HepG2 (cell line): ENCODE data around the gene OTOP2. TPM values are rescaled to one million over a fixed set of nuclear protein-coding genes. Genes with fewer than 3 reads are reported as not detected.

Experiments
- BCL3 ChIP-seq: sonication (generic); formaldehyde crosslinking; IDR thresholded peaks from 2 replicates; pipeline ENCODE4 v1.5.1; 2020; ENCODE audit warnings: mild to moderate bottlenecking, missing genetic modification reagents, moderate library complexity
- FOXP1 ChIP-seq, 2 experiments: fragments of 450-650 bp in 1 of 2; IDR thresholded peaks; 2 replicates each; pipeline ENCODE4 v1.6.1; 2017 to 2018; ENCODE audit warnings: antibody characterized with exemption in 1 of 2
- SMARCC2 ChIP-seq: fragments of 450-650 bp; IDR thresholded peaks from 2 replicates; pipeline ENCODE4 v1.6.1; 2017; ENCODE audit warnings: antibody characterized with exemption, mild to moderate bottlenecking
- SRSF4 ChIP-seq: fragments of 200-400 bp; formaldehyde crosslinking; IDR thresholded peaks from one replicate; pipeline ENCODE4 v1.6.1; 2018; ENCODE audit warnings: mild to moderate bottlenecking, low read depth, low read length, moderate library complexity; ENCODE audit not compliant: poor library complexity, severe bottlenecking
- ZNF740 ChIP-seq: sonication (generic); formaldehyde crosslinking; IDR thresholded peaks from 2 replicates; pipeline ENCODE4 v1.4.0; 2020; ENCODE audit warnings: missing genetic modification reagents
- ZSCAN31 ChIP-seq: sonication (generic); formaldehyde crosslinking; IDR thresholded peaks from 2 replicates; pipeline ENCODE4 v1.5.0; 2020; ENCODE audit warnings: low read depth, mild to moderate bottlenecking, missing genetic modification reagents
- polyA plus RNA-seq, 8 experiments: library from polyadenylated mRNA; depleted of rRNA in 3 of 8; stranded (reverse) in 7 of 8; unstranded in 1 of 8; fragments of >200 nt; fragmentation: Illumina TruSeq in 4 of 8; extraction: Trizol in 4 of 8; gene quantifications; 2 replicates each; pipeline versions ENCODE4 v1.2.1 to v1.2.3, GENCODE V29; 2011 to 2016; ENCODE audit warnings: low read depth in 4 of 8, missing spikeins in 1 of 8, mixed read lengths in 1 of 8; ENCODE audit not compliant: insufficient read depth in 1 of 8
- total RNA-seq, 5 experiments: library from RNA; depleted of rRNA; stranded (reverse); fragments of >200 nt; fragmentation: Illumina TruSeq; extraction: Trizol; gene quantifications; 2 replicates each; pipeline ENCODE4 v1.2.3, GENCODE V29; 2016; ENCODE audit warnings: low read depth in 1 of 5
- TF ChIP-seq, protein P1 (sequence below): sonication (generic); formaldehyde crosslinking; IDR thresholded peaks from 2 replicates; pipeline ENCODE4 v1.5.0; 2020; ENCODE audit warnings: missing genetic modification reagents, mild to moderate bottlenecking, borderline replicate concordance

The OTOP2 gene
- total and polyA plus RNA-seq, 2 of the 13 experiments (the other 11 are each of a cell fraction or from before 2014, with no cell fraction given): not detected

DNA sequence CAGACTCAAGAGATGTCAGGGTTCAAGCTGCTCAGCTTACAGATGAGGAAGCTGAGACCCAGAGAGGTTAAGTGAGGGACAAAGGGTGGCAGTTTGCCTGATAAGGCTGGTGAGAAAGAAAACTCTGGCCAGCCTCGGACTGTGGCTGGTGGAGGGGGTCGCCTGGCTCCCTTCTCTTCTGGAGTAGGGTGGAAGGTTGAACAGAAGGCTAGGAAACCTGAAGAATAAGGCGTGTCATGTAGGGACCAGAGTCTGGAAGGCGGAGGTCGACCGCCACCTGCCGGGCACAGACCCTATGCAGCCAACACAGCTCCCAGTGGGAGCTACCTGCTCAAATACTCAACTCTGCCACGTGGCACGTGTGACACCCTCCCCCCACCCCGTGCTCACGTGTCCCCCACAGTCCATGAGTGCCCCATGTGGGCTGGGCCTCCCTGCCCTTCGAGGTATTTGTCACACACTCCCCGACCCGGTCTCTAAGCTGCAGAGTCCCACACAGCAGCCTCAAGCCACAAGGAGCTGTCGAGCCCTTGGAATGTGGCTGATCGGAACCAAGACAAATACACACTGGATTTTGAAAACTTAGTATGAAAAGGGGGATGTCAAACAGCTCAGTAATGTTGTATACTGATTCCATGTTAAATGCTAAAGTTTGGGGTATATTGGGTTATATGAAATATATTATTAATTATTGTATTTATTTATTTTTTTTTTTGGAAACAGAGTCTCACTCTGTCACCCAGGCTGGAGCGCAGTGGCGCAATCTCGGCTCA is 36.7 kb downstream of the OTOP2 start (continued):
- TF ChIP-seq ZNF740 (CRISPR knock-in tag) (peak; percentile 73; the same call in 1 of the 2 replicates), FOXP1 (IDR thresholded peaks at IDR 0.05) (no peak), FOXP1 (CRISPR knock-in tag; IDR thresholded peaks at IDR 0.05) (no peak; the same call in 1 of the 2 replicates), BCL3 (no peak), SRSF4 (no peak), ZSCAN31 (no peak), SMARCC2 (no peak)
- TF ChIP-seq, protein P1, sequence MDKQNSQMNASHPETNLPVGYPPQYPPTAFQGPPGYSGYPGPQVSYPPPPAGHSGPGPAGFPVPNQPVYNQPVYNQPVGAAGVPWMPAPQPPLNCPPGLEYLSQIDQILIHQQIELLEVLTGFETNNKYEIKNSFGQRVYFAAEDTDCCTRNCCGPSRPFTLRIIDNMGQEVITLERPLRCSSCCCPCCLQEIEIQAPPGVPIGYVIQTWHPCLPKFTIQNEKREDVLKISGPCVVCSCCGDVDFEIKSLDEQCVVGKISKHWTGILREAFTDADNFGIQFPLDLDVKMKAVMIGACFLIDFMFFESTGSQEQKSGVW (CRISPR knock-in tag): no peak
